HG03196 (cell line): ENCODE measurements around the gene TNFSF8.

Experiments
- ATAC-seq: cut with Tn5 transposase; IDR thresholded peaks from one replicate; pipeline ENCODE4 v1.9.1; 2021; ENCODE audit not compliant: unreplicated experiment

Gene TNFSF8

DNA sequence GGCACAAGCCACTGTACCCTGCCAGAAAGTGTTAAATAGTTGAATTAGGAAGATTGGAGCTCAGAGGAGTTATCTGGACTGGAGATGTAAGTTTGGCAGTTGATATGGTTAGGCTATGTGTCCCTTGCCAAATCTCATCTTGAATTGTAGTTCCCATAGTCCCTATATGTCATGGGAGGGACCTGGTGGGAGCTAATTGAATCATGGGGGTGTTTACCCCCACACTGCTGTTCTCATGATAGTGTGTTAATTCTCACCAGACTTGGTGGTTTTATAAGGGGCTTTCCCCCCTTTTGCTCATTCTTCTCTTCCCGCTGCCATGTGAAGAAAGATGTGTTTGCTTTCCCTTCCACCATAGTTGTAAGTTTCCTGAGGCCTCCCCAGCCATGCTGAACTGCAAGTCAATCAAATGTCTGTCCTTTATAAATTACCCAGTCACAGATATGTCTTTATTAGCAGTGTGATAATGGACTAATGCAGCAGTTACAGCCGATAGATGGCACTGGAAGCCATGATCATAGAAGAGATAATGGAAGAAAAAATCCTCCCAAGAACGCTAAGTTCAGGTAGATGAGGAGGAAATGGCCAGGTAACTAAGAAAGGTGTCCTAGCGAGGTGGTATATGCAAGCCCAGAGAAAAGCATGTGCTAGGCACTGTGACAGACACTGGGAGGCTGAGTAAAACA is 51.4 kb downstream of the TNFSF8 start:
- ATAC-seq, result no peak

DNA sequence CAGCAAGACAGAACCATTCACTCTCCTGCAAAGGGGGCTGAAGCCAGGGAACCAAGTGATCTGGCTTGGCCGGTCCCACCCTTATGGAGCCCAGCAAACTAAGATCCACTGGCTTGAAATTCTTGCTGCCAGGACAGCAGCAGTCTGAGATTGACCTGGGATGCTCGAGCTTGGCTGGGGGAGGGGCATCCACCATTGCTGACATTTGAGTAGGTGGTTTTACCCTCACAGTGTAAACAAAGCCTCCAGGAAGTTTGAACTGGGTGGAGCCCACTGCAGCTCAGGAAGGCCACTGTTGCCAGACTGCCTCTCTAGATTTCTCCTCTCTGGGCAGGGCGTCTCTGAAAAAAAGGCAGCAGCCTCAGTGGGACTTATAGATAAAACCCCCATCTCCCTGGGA is 60.5 kb downstream of the TNFSF8 start:
- ATAC-seq, result no peak

- no peak for ATAC-seq
These were observed 61.0 kb downstream of the TNFSF8 start for GRCh38 chr9:114869378-114869777.

GRCh38 chr9:114867327-114867726 is 63.1 kb downstream of the TNFSF8 start:
- ATAC-seq, result no peak

- no peak for ATAC-seq
These were observed 65.9 kb downstream of the TNFSF8 start for GRCh38 chr9:114864471-114864870.

- ATAC-seq, result no peak
These were observed 68.3 kb downstream of the TNFSF8 start for GRCh38 chr9:114861922-114862605.

GRCh38 chr9:114861273-114861672 is 69.1 kb downstream of the TNFSF8 start:
- ATAC-seq, result no peak

GRCh38 chr9:114860187-114860586 is 70.2 kb downstream of the TNFSF8 start:
- ATAC-seq, result no peak

DNA sequence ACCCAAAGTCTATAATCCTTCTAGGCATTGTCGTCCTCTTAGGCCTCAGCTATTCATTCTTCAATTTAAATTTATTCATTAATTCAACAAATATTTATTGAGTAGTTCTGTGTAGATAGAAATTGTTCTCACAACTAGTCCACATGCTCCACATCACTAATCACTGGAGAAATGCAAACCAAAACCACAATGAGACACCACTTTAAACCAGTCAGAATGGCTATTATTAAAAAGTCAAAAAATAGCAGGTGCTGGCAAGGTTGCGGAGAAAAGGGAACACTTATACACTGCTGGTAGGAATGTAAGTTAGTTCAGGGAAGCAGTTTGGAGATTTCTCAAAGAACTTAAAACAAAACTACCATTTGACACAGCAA is 73.5 kb downstream of the TNFSF8 start:
- ATAC-seq, result no peak

DNA sequence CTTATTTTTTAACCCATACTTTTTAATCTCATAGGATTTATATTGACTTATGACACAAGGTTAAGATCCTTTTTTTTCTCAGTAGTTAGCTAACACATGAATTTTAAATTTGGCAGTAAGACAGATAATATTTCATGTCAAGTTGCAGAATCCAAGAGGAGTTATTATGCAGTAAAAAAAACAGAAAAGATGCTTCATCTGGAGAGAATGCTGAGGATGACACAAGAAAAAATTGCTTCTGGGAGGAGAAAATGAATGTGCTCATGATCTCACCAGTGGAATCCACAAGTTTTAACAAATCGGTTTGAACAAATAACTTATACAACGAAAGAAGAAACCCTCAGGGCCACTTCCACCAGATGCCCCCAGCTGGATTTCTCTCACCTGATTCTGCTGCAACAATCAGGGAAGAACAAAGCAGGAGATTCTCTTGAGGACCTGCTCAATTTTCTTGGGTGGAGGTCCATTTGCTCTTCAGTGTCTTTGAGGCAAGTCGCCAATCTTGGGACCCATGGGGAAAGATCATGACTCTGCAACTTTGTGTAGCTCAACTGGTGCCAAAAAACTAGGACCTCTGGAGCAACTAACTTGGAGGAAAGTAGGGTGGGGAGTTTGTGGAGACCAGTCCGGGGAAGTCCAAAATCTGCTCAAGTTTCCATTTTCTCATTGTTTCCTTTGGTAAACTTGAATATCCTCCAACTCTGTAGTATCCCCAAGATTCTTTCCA is 74.0 kb downstream of the TNFSF8 start:
- ATAC-seq, result no peak

DNA sequence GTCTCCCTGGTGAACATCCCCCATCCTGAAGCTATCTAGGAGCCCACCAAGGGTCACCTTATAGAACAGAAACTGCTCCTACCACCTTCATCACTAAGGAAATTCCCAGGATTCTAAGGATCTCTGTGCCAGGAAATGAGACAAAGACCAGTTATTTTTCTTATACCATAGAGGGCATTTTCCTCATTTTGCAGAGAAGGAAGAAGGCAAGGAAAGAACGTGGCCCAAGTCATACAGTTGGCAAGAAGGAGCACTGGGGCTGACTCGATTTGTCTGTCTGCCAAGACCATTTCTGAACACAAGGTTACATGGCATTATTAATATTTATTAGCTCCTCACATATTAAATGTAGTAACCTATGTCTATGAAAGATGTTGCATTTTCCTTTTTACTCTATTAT is 74.9 kb downstream of the TNFSF8 start:
- ATAC-seq, result no peak

DNA sequence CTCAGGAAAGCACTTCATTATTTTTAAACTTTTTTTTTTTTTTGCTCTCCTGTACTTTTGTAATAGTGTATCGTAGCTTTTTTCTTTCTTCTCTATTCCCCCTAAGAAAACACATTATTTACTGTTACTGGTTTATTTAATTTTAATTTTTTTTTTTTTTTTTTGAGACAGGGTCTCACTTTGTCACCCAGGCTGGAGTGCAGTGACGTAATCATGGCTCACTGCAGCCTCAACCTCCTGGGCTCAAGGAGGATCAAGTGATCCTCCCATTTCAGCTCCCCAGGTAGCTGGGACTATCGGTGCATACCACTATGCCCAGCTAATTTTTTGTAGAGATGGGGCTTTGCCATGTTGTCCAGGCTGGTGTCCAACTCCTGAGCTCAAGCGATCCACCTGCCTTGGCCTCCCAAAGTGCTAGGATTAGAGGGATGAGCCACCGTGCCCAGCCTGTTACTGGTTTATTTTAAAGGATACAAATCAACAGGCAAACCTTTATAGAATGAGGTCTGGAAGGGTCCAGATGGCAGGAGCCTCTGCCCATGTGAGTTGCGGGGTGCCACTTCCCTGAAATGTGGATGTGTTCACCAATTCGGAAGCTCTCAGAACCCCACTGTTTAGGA is 75.5 kb downstream of the TNFSF8 start:
- ATAC-seq, result no peak

DNA sequence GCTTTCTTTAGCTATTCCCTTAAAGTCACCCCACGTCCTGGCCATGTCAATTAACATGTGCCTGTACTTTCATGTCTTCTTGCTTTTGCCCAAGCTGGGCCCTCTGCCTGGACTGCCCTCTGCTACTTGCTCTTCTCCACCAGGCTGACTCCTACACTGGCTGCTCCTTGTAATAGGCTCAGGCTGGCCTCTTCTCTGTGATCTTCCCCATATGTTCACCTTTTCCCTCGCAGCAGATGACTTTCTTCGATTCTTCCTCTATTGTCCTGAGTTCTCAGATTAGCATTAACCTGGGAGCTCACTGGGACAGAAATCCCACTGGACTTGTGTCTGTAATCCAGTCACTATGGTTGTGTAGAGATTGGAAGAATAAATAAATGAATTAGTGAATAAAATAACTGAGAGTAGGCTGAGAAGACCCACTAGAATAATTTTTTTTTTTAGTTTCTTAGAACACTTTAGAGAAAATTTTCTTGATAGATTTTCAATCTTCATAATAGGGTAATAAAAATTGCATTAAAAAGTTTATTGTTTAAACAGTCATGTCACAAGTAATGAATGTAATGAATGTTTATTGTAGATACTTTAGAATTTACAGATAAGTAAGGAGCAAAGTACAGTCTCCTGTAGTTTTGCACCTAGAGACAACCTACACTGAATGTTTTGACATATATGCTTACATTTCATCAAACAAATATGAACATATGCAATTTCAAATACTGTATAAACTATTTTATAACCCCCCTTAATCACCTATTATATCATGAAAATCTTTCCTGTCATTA is 77.1 kb downstream of the TNFSF8 start:
- no peak for ATAC-seq

DNA sequence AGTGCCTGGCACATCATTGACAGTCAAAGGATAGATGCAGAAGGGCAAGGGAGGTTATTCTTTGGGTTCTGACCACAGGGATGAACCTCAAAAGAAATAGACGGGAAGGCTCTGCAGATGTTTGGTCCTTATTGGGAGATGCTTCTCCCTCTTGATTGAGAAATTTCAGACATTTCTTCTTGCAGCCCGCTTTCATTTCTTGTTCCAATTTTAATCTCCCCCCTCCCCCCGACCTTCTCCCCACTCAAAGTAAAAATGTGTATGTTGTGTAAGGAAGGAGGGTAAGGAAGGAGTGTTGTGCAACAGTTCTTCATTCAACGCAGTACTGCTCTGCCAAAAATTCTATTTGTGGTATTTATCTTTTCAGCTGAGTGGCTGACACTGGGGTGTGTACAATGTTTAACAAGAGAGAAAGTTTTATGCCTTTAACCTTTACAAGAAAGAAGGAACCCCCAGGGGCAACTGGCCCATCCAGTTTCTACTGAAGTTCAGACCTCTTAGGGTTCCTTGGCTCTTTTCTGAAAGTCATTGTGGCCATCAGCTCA is 78.3 kb downstream of the TNFSF8 start:
- no peak for ATAC-seq

DNA sequence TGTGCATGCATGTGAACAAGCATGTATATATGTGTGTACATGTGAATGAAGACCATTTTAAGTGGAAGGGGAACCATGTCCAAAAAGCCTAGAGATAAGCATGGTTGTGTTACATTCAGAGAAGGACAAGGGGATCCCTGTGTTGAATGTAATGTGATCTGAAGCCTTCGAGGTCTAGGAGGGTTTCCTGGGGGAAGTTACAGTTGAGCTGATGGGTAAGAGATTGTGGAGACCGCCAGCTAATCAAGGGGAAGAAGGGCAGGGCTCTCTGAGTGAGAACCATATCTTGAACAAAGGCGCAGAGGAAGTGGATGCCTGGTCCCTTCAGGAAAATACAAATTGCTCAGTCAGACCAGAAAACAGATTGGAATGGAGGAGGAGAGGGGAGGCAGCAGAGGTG is 79.1 kb downstream of the TNFSF8 start:
- no peak for ATAC-seq
